NT2/D1 (cell line): ENCODE measurements around the gene C10orf90.

Experiments
- SUZ12 ChIP-seq: IDR thresholded peaks from 2 replicates; pipeline ENCODE4 v1.6.1; 2011; ENCODE audit not compliant: insufficient read length, insufficient read depth; ENCODE audit errors: extremely low read depth
- ZNF274 ChIP-seq: IDR thresholded peaks from 2 replicates; pipeline ENCODE4 v1.6.1; 2011; ENCODE audit warnings: mild to moderate bottlenecking, low read depth, low read length

GRCh38 chr10:126528315-126528835, 142.1 kb downstream of the C10orf90 start:
- TF ChIP-seq ZNF274 (no peak), SUZ12 (no peak)
